Raji (cell line): ENCODE data around the gene DRC3.

Experiments used
- POLR2A ChIP-seq: IDR thresholded peaks from 2 replicates; pipeline ENCODE4 v1.6.1; 2011; ENCODE audit warnings: low read depth, low read length, control low read depth; ENCODE audit not compliant: insufficient read depth

The DRC3 gene

DNA sequence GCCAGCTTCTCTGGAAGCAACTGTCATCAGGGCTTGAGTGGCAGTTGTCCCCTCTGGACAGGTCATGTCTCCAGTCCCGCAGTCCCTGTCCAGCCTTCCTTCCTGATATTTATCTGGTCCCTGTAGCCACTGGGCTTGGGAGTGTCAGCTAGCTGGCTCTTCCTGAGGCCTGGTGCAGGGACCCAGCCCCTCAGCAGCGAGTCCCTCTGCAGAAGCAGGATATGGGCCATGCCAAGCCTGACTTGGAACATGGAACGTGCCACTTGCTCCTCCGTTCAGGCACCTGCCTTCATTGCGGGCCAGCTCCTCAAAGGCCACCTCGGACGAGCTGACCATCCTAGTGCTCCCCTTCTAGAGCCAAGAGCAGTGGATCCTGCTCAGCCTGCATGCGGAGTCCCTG lies 26.3 kb downstream of the DRC3 start:
- TF ChIP-seq POLR2A = no peak

- no peak for TF ChIP-seq POLR2A
These were observed 26.8 kb downstream of the DRC3 start for GRCh38 chr17:17999364-18000029.

DNA sequence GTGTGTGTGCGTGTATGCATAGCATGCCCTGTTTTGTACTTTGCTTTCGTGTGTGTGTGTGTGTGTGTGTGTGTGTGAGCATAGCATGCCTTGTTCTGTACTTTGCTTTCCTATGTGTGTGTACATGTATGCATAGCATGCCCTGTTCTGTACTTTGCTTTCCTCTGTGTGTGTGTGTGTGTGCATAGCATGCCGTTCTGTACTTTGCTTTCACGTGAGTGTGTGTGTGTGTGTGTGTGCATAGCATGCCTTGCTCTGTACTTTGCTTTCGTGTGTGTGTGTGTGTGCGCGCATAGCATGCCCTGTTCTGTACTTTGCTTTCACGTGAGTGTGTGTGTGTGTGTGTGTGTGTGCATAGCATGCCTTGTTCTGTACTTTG lies 27.4 kb downstream of the DRC3 start:
- TF ChIP-seq POLR2A = no peak

DNA sequence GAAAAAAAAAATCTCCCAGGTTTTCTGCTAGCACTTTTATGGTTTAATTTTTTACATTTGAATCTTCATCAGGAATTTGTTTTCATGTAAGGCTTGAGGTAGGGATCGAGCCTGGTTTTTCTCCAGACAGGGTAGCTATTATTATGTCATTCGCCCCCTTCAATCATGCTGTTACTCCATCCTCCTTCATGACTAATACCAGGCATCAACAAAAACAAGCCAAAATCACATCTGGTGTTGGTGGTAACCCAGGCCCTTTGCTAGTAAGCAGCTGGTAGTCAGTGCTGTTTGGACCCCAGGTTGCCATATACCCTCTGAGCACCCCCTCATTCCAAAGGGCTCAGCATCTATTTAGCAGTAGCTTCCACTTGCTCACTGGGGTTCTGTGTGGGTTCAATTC lies 29.5 kb downstream of the DRC3 start:
- TF ChIP-seq POLR2A = no peak

DNA sequence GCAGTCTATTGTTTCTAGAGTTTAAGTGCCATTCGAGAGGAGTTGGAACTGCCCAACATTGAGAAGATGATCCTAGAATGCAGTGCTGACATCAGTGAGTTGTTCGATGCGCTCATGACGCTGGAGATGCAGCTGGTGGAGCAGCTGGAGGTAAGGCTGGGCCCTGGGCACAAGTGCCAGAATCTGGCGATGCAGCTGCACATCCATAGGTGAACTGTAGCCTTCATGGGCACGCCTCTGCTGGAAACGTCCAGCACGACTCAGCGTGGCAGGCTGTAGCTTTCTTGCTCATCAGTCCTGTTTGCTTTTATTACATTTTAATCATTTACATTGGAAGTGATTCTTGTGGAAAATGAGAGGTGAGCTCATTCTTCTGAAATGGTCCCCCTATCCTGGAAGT lies 31.7 kb downstream of the DRC3 start:
- TF ChIP-seq POLR2A = no peak

GRCh38 chr17:18004884-18005305 lies 32.2 kb downstream of the DRC3 start:
- TF ChIP-seq POLR2A = no peak

- no peak for TF ChIP-seq POLR2A
These were observed 32.8 kb downstream of the DRC3 start for GRCh38 chr17:18005496-18005895.

DNA sequence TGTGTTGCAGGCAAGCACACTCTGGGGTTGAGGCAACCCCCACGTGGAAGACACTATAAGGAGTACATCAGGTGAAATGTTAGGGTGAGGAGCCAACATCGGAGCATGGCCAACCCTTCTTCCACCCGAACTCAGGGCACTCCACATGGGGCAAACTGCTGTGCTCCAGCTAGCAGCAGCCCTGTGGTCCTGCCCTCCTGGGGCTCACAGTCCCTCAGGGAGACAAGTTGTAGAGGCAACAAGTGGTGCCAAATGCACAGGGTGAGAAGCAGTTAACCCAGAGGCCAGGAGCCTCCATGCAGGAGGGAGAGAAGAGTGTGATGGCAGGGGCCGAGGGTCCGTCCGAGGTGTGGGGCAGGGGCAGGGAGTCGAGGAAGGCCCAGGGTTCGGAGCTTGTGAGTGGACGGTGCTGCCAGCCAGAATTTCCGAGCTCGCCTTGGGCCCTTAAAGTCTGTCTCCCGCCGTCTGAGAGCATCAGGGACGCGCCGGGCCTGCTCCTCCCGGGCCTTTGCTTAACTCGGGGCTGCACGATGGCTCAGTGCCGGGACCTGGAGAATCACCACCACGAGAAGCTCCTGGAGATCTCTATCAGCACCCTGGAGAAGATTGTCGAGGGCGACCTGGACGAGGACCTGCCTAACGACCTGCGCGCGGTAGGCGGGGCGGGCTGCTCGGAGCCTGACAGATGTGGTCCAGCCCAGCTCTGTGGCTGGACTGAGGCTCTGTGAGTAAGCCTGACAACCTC lies 34.0 kb downstream of the DRC3 start:
- no peak for TF ChIP-seq POLR2A

DNA sequence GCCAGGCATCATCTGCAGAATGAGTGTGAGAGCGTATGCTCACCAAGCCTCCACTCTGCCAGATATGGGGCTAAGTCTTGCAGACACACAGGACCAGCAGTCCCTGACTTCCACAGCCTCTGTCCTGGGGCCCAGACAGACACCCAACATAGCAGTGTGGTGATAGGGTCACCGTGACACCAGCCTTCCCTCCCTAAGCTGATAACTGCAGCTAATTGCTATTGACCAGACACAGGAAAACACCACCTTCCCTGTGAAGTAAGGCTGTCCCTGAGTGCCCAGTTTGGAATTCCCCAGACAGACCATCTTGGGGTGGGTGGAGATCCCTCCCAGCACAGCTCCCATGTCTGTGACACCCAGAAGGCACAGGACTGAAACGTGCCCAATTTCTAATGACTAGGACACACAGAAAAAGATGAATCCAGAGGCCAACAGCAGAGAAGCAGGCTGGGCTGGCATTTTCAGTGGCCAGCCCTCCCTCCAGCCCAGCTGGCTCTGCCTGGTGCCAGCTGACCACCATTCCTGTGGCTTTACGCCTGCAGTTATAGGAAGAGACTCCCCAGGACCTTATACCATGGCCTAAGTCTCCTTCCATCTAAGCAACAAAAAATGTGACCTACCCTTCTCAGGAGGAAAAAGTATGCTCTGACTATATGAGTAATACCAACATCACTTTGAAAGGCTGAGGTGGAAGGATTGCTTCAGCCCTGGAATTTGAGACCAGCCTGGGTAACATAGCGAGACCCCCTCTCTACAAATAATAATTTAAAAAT lies 36.0 kb downstream of the DRC3 start:
- no peak for TF ChIP-seq POLR2A

DNA sequence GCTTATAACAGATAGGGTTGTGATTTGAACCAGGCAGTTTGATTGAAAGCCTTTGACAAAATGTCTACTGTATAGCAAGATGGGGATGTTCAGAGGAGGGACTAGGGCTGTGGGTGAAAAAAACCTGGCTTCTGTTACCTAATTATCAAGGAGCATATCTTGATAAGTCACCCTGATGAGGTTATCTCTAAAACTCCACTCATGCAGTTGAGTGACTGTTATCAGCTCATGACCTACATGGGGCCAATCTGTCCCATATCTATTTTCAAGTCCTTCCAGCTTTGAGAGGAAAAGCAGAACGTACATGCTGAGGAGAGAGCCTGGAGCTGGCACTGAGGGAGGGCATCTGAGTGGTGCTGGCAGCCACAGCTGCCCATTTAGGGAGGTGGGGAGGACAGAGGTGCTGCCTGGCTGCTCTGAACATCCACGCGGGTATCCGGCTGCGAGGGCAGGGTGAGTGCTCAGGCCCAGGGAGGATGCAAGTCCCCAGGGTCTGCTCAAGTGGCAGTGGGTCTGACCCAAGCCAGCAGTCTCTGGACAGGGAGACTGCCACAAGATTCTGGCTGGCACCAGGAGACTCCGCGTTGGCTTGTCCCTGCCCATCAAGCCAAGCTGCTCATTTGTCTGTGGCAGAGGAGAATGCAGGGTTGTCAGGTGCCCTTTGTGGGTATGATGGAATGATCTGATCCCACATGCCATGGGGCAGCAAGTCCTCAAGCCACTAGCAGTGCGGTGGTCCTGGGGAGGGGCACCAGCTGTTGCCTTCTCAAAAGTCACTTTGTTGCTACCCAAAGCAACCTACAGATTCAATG lies 37.2 kb downstream of the DRC3 start:
- no peak for TF ChIP-seq POLR2A

DNA sequence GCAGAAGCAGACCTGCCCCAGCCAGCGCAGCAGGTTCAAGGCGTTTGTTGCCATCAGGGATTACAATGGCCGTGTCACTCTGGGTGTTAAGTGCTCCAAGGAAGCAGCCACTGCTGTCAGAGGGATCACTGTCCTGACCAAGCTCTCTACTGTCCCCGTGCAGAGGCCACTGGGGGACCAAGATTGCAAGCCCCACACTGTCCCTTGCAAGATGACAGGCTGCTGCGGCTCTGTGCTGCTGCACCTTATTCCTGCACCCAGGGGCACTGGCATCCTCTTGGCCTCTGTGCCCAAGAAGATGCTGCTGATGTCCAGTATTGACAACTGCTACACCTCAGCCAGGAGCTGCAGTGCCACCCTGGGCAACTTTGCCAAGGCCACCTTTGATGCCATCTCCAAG lies 38.6 kb downstream of the DRC3 start:
- no peak for TF ChIP-seq POLR2A

- TF ChIP-seq POLR2A = no peak
These were observed 41.3 kb downstream of the DRC3 start for GRCh38 chr17:18014006-18014405.

- no peak for TF ChIP-seq POLR2A
These were observed 42.9 kb downstream of the DRC3 start for GRCh38 chr17:18015593-18015992.

DNA sequence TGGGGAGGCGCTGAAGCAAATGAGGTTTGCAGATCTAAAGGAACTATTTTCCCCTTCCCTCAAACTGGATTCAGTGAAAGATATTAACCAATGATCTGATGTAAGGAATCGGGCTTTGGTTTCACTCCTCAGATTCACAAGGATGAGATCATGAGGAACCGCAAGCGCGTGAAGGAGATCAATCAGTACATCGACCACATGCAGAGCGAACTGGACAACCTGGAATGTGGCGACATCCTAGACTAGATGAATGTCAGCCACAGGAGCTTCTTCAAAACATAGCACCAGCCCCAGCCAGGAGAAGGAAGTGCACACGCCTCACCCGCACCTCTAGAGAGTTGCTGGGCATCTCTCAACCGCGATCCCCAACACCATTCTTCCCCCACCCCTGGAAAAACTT lies 43.8 kb downstream of the DRC3 start:
- TF ChIP-seq POLR2A = no peak

GRCh38 chr17:18017958-18018357 lies 45.3 kb downstream of the DRC3 start:
- TF ChIP-seq POLR2A = no peak

GRCh38 chr17:18018411-18018921 lies 45.8 kb downstream of the DRC3 start:
- no peak for TF ChIP-seq POLR2A

GRCh38 chr17:18019838-18020154 lies 47.1 kb downstream of the DRC3 start:
- TF ChIP-seq POLR2A = no peak
